OCI-LY7 (cell line): ENCODE data around the gene MAPK11. TPM values are rescaled to one million over a fixed set of nuclear protein-coding genes. Genes with fewer than 3 reads are reported as not detected.

Experiments
- BruUV-seq: library from RNA; stranded (reverse); fragments of 400-500 nt; replicated peaks from 2 replicates; lab custom pipeline; 2021; lab: Mats Ljungman, UMichigan
- CTCF ChIA-PET: fragments of 300-600 bp; sonication (Branson Sonifier 250); formaldehyde crosslinking; loops from one replicate; lab custom pipeline; 2022; ENCODE audit warnings: antibody characterized with exemption; ENCODE audit not compliant: unreplicated experiment; lab: Charles Lee
- POLR2A ChIA-PET: fragments of 300-600 bp; sonication (Branson Sonifier 250); formaldehyde crosslinking; loops from one replicate; lab custom pipeline; 2022; ENCODE audit warnings: antibody characterized with exemption; lab: Charles Lee
- DNase-seq: peaks from one replicate; pipeline ENCODE4 v3.0.0-alpha.2; 2015; ENCODE audit warnings: low spot score
- H2AFZ ChIP-seq: fragments of 200-600 bp; sonication (generic), shearing (Covaris generic); 2 replicates; pipeline ENCODE4 v1.6.1; 2014; ENCODE audit warnings: mild to moderate bottlenecking, antibody characterized with exemption, low read length, moderate library complexity
- H3K27ac ChIP-seq: fragments of 200-600 bp; sonication (generic); 2 replicates; pipeline ENCODE4 v1.5.1; 2014; ENCODE audit warnings: mixed run types, low read depth, mild to moderate bottlenecking, moderate library complexity, low read length, inconsistent platforms; ENCODE audit not compliant: poor library complexity, severe bottlenecking
- H3K36me3 ChIP-seq: fragments of 200-600 bp; sonication (generic); 2 replicates; pipeline ENCODE4 v1.6.1; 2014; ENCODE audit warnings: mild to moderate bottlenecking, antibody characterized with exemption, low read length, moderate library complexity, mixed read lengths; ENCODE audit not compliant: insufficient read depth
- H3K4me1 ChIP-seq: fragments of 200-600 bp; sonication (generic); 2 replicates; pipeline ENCODE4 v1.5.1; 2014; ENCODE audit warnings: mild to moderate bottlenecking, low read length; ENCODE audit not compliant: insufficient read depth, poor library complexity, severe bottlenecking
- H3K4me2 ChIP-seq: fragments of 200-600 bp; sonication (generic); 2 replicates; pipeline ENCODE4 v1.6.1; 2014; ENCODE audit warnings: mild to moderate bottlenecking, low read length
- H3K4me3 ChIP-seq: fragments of 200-600 bp; sonication (generic); 2 replicates; pipeline ENCODE4 v1.5.1; 2014; ENCODE audit warnings: mild to moderate bottlenecking, low read depth, low read length; ENCODE audit not compliant: poor library complexity, severe bottlenecking
- H3K79me2 ChIP-seq: fragments of 200-600 bp; sonication (generic); 2 replicates; pipeline ENCODE4 v1.6.1; 2016; ENCODE audit warnings: low read depth, mild to moderate bottlenecking, low read length, moderate library complexity, mixed read lengths; ENCODE audit not compliant: insufficient read depth
- H3K9me2 ChIP-seq: fragments of 200-600 bp; sonication (generic); 2 replicates; pipeline ENCODE4 v1.6.1; 2016; ENCODE audit warnings: mild to moderate bottlenecking, low read length, mixed read lengths; ENCODE audit not compliant: insufficient read depth
- H3K9me3 ChIP-seq: fragments of 200-600 bp; sonication (generic); 2 replicates; pipeline ENCODE4 v1.6.1; 2014; ENCODE audit warnings: mild to moderate bottlenecking, mixed run types, low read length, mixed read lengths
- H4K20me1 ChIP-seq: fragments of 200-600 bp; sonication (generic); 2 replicates; pipeline ENCODE4 v1.6.1; 2014; ENCODE audit warnings: mild to moderate bottlenecking, antibody characterized with exemption, low read length, moderate library complexity, mixed read lengths; ENCODE audit not compliant: insufficient read depth
- EZH2phosphoT487 ChIP-seq: fragments of 200-600 bp; sonication (generic); IDR thresholded peaks from 2 replicates; pipeline ENCODE4 v1.6.1; 2018; ENCODE audit warnings: low read depth, borderline replicate concordance, mild to moderate bottlenecking, mixed run types, antibody characterized with exemption, low read length, moderate library complexity, mixed read lengths
- intact Hi-C: fragments of 100-400 bp; cut with micrococcal nuclease; formaldehyde crosslinking; loops from one replicate; pipeline ENCODE4 v1.10.0; 2022; ENCODE audit not compliant: unreplicated experiment
- total RNA-seq, 2 experiments: library from RNA; depleted of rRNA in 1 of 2; stranded (reverse); fragments of >200 nt in 1 of 2; shearing (Covaris generic) in 1 of 2; gene quantifications; 2 replicates each; pipeline ENCODE4 v1.2.3, GENCODE V29; 2014 to 2022
- TF ChIP-seq, protein P1 (sequence below): fragments of 200-600 bp; sonication (generic); conservative IDR thresholded peaks from 2 replicates; pipeline ENCODE4 v1.5.1; 2014; ENCODE audit warnings: mild to moderate bottlenecking, antibody characterized with exemption, low read length, moderate library complexity, mixed read lengths

MAPK11 gene
- total RNA-seq, 2 experiments from 2014 or later: 12.0 to 19.7 TPM

GRCh38 chr22:50298937-50299784 lies 29.0 kb upstream of the MAPK11 start:
- Histone ChIP-seq H3K9me2 (no peaks in the 10 kb centered on the region), H3K79me2 (no peaks in the 10 kb centered on the region), H3K27ac (no peak overlapping the region), H2AFZ (peak overlapping the region; percentile 18; the same call in 1 of the 2 replicates), H3K36me3 (no peaks in the 10 kb centered on the region), H3K9me3 (no peaks in the 10 kb centered on the region), H3K4me2 (peak overlapping the region; percentile 49), H4K20me1 (no peaks in the 10 kb centered on the region), H3K4me1 (peaks cover 76% of the 10 kb centered on the region), H3K4me3 (peak overlapping the region; percentile 55)
- BruUV-seq: no TSS peak
- TF ChIP-seq, protein P1, sequence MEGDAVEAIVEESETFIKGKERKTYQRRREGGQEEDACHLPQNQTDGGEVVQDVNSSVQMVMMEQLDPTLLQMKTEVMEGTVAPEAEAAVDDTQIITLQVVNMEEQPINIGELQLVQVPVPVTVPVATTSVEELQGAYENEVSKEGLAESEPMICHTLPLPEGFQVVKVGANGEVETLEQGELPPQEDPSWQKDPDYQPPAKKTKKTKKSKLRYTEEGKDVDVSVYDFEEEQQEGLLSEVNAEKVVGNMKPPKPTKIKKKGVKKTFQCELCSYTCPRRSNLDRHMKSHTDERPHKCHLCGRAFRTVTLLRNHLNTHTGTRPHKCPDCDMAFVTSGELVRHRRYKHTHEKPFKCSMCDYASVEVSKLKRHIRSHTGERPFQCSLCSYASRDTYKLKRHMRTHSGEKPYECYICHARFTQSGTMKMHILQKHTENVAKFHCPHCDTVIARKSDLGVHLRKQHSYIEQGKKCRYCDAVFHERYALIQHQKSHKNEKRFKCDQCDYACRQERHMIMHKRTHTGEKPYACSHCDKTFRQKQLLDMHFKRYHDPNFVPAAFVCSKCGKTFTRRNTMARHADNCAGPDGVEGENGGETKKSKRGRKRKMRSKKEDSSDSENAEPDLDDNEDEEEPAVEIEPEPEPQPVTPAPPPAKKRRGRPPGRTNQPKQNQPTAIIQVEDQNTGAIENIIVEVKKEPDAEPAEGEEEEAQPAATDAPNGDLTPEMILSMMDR: no peak
- no peak for TF ChIP-seq EZH2phosphoT487
- CTCF ChIA-PET: no interaction called here
- intact Hi-C loops: no loop called here
- DNase-seq: no peak
- POLR2A ChIA-PET: no interaction called here

DNA sequence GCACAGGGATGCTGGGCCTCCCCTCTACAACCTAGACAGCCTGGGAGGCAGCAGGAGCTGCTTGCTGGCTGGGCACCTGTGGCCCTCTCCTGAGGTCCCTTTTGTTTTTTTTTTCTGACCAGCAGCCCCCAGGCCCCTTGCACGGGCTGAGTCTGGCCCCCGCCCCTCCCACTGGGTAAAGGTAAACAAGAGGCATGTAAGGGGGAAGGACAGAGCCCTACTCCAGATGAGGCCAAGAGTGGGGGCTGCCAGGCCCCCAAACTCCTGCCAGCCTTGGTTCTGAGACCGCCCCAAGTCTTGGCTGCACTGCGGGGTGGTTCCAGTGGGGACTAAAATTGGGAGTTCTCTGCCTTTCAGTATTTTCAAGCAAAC lies 28.1 kb upstream of the MAPK11 start:
- no peak for TF ChIP-seq EZH2phosphoT487
- TF ChIP-seq, protein P1: no peak
- H3K4me3 ChIP-seq: no peak overlapping the region
- no peak overlapping the region for H3K27ac ChIP-seq
- H4K20me1 ChIP-seq: no peaks in the 10 kb centered on the region
- no peaks in the 10 kb centered on the region for H3K9me3 ChIP-seq
- intact Hi-C loops: no loop called here
- H3K4me1 ChIP-seq: peaks cover 76% of the 10 kb centered on the region
- H3K4me2 ChIP-seq: no peak overlapping the region
- H3K79me2 ChIP-seq: no peaks in the 10 kb centered on the region
- POLR2A ChIA-PET: no interaction called here
- H3K36me3 ChIP-seq: no peaks in the 10 kb centered on the region
- BruUV-seq: no TSS peak
- CTCF ChIA-PET: no interaction called here
- no peaks in the 10 kb centered on the region for H3K9me2 ChIP-seq
- no peak overlapping the region for H2AFZ ChIP-seq
- no peak for DNase-seq

DNA sequence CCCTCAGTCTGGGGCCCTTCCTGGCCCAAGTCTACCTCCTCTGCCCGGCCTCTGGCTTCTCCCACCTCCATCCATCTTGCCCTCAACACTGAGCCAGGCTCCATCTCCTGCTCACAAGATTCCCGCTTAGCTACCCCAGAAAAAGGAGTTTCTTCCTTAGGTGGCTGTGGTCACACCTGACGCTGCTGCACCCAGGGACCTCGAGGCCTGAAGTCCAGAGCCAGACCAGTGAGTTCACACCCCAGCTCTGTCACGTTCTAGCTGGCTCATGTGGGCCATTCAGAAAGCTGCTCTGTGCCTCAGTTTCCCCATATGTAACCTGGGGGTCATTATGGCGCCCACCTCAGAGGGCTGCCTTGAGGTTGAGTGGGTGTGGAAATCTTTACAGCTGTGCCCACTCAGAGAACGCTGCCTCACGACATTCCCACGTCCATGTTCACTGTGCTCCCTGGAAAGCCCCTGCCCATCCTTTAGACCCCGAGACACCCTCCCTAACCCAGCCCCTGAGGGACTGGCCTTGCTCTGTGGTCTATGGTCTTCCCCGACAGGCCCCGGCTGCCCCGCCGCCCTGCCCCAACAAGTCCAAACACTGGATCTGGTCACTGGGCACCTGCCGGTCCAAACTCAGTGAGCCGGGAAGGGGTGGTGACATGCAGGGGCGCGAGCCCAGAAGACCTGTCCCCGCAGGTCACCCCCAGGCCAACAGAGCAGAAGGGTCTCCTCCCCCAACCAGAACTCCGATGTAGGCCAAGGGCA lies 27.5 kb upstream of the MAPK11 start:
- intact Hi-C loops: no loop called here
- Histone ChIP-seq H4K20me1 (no peaks in the 10 kb centered on the region), H2AFZ (no peak overlapping the region), H3K4me3 (no peak overlapping the region), H3K9me2 (no peaks in the 10 kb centered on the region), H3K27ac (no peak overlapping the region), H3K36me3 (no peaks in the 10 kb centered on the region), H3K4me2 (no peak overlapping the region), H3K79me2 (no peaks in the 10 kb centered on the region), H3K9me3 (no peaks in the 10 kb centered on the region), H3K4me1 (peaks cover 76% of the 10 kb centered on the region)
- ChIA-PET POLR2A (no interaction called here), CTCF (no interaction called here)
- TF ChIP-seq EZH2phosphoT487: no peak
- DNase-seq: no peak
- no TSS peak for BruUV-seq
